NCI-H1092 (cell line): ENCODE results near the gene FAM13A.
"Not testable (repeated sequence)": the region's sequence is repeated elsewhere in the genome, so short reads cannot be mapped to it uniquely, and the experiment has no call there.

Experiments used
- DNase-seq: peaks from one replicate; lab custom pipeline; 2025; lab: John Stamatoyannopoulos, UW

Gene FAM13A

GRCh38 chr4:88960576-88960975 lies 96.4 kb downstream of the FAM13A start:
- DNase-seq, result no peak

DNA sequence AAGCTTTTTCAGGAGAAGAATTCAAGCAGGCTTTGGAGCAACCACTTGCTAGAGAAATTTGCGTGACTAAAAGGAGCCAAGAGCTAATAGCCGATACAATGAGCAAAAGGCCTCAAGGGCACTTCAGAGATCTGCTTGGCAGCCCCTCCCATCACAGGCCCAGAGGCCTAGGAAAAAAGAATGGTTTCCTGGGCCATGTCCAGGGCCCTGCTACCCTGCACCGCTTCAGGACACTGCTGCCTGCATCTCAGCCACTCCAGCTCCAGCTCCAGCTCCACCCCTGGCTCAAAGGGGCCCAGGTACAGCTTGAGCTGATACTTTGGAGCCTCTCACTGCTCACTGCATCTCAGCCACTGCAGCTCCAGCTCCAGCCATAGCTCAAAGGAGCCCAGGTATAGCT lies 98.9 kb downstream of the FAM13A start:
- DNase-seq, result no peak

DNA sequence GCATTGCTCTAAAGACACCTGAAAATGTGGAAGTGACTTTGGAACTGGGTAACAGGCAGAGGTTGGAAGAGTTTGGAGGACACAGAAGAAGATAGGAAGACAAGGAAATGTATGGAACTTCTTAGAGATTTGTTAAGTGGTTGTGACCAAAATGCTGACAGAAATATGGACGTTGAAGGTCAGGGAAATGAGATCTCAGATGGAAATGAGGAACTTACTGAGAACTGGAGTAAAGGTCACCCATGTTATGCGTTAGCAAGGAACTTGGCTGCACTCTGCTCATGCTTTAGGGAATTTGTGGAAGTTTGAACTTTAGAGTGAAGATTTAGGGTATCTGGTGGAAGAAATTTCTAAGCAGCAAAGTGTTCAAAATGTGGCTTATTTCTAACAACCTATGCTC lies 99.4 kb downstream of the FAM13A start:
- DNase-seq, result no peak

DNA sequence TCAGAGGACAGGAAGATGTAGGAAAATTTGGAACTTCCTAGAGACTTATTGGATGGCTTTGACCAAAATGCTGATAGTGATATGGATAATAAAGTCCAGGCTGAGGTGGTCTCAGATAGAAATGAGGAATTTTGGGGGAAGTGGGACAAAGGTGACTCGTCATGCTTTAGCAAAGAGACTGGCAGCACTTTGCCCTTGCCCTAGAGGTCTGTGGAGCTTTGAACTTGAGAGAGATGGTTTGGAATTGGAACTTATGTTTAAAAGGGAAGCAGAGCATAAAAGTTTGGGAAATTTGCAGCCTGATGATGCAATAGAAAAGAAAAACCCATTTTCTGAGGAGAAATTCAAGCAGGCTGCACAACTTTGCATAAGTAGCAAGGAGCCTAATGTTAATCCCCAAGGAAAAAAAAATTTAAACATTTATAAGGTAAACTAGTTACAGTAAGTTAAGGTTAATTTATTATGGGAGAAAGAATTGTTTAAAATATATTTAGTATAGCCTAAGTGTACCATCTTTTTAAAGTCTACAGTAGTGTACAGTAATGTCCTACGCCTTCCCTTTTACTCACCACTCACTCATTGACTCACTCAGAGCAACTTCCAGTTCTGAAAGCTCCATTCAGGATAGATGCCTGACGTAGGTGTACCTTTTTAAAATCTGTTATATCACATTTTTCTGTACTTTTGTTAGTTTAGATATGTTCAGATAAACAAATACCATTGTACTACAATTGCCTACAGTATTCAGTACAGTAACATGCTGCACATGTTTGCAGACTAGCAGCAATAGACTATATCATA lies 101.2 kb downstream of the FAM13A start:
- DNase-seq, result no peak

DNA sequence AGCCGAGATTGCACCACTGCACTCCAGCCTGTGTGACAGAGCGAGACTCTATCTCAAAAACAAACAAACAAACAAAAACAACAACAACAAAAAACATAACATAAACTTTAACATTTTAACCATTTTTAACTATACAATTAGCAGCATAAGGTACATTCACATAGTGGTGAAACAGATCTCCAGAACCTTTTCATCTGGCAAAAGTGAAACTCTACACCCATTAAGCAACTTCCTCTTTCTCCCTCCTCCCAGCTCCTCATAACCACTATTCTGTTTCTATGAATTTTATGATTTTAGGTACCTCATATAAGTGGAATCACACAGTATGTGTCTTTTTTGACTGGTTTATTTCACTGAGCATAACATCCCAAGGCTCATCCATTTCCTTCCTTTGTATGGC lies 103.6 kb downstream of the FAM13A start:
- no peak for DNase-seq

DNA sequence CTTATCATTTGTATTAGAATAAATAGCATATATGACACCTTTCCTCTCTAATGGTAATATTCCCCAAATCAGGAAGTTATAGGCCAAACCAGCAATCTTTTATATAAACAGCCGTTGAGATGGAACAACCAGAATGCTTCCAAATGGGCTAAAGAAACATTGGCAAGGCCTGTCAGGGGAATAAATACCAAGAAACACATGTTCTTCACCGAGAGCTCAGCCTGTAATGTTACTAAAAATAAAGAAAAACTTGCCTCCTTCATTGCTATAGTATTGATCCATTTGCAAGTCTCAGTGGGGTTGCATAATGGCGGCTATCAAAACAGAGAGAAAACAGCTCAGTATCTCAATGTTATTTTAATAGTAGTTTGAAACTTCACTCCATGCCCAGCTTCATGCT lies 104.9 kb downstream of the FAM13A start:
- DNase-seq, result no peak

DNA sequence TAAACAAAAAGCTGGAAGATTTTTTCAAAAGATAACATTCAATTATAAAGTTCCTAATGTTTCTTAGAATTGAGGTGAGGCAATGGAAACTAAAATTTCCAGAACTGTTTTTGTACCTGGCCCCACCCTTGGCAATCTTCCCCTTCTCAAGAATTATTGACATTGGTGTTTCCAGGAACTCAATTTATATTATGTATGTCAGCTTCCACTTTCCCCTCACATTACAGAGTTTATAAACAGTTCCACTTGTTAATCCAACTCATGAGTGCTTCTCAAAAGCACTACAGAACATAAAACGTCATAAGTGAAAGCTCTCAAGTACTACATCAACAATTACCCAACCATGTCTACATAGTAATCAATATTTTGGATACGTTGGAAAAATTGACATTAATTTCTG lies 107.4 kb downstream of the FAM13A start:
- DNase-seq, result peak; percentile 17

- no peak for DNase-seq
Observed at GRCh38 chr4:88940506-88940905, 116.5 kb downstream of the FAM13A start.

DNA sequence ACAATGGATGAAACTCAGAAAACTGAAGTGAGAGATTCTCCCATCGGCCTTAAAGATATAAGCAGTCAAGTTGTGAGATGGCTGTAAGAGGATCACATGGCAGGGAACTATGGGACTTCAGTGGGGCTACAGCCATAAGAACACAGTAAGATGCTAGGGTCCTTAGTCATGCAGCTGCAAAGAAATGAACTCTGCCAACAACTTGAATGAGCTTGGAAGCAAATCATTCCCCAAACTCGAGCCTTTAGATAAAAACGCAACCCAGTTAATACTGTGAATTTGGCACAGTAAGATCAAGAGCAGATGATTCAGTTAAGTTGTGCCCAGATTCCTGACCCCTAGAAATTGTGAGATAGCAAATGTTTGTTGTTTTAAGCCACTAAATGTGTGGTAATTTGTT lies 117.3 kb downstream of the FAM13A start:
- no peak for DNase-seq

DNA sequence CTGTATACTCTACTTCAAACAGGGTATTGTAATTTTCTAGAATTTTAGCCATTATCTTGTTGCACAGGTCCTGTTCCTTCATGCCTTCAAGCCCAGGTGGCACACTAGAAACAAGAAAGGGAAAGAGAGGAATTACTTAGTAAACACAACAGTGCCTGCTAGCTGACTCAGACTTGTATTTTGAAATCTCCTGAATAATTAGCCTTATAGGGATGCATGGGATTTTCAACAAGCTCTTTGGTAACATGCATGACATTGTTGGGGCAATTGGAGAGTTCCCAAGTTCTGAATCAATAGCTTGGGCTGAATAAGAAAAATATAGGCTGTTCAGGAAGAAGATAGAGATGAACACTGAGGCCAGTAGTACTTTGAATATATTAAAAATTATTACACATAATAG lies 118.8 kb downstream of the FAM13A start:
- no peak for DNase-seq

- no peak for DNase-seq
Observed at GRCh38 chr4:88937081-88937480, 119.9 kb downstream of the FAM13A start.

GRCh38 chr4:88933414-88934160 lies 123.4 kb downstream of the FAM13A start:
- no peak for DNase-seq

DNA sequence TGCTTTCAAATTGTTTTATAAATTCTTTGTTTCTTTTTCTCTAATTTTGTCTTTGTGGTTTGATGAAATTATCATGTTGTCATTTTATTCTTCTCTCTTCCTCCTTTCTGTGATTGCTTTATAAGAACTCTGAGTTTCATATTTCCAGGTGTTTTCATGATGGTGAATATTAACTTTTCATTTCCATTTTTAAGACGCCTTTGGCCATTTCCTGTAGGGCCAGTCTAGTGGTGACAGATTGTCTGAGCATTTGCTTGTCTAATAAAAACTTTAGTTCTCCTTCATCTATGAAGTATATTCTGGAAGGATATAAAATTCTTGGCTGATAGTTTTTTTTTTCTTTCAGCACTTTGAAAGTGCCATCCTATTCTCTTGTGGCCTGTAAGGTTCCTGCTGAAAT lies 128.1 kb downstream of the FAM13A start:
- DNase-seq, result no peak

GRCh38 chr4:88927420-88927819 lies 129.6 kb downstream of the FAM13A start:
- no peak for DNase-seq

GRCh38 chr4:88919056-88919455 lies 137.9 kb downstream of the FAM13A start:
- no peak for DNase-seq

DNA sequence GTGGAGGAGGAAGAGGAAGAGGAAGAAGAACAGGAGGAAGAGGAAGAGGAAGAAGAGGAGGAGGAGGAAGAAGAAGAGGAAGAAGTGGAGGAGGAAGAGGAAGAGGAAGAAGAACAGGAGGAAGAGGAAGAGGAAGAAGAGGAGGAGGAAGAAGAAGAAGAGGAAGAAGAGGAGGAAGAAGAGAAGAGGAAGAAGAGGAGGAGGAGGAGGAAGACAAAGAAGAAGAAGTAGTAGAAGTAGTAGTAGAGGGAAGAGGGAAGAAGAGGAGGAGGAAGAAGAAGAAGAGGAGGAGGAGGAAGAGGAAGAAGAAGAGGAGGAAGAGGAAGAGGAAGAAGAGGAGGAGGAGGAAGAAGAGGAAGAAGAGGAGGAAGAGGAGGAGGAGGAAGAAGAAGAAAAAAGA lies 143.8 kb downstream of the FAM13A start:
- not testable (repeated sequence) for DNase-seq

- DNase-seq, result no peak
Observed at GRCh38 chr4:88911246-88912212, 145.5 kb downstream of the FAM13A start.

DNA sequence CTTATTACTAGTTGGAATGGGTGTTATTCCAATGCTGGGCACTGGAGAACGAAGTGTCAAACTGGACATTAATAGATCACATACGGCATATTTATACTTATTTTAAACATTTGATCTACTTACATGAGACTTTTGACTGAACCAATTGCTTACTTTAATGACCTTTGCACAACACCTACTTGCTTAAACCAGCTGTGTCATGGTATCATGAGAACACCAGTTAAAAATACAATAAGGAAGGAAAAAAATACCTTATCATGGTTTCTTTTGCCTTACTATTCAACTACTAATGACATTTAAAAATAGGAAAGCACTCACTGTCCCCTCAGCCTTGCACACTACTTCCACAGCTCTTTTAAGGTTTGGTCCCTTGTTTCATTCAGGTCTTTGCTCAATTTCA lies 146.9 kb downstream of the FAM13A start:
- DNase-seq, result no peak

GRCh38 chr4:88908521-88908920 lies 148.5 kb downstream of the FAM13A start:
- DNase-seq, result no peak

- no peak for DNase-seq
Observed at GRCh38 chr4:88908003-88908402, 149.0 kb downstream of the FAM13A start.

- DNase-seq, result no peak
Observed at GRCh38 chr4:88907478-88907877, 149.5 kb downstream of the FAM13A start.

GRCh38 chr4:88904240-88904639 lies 152.7 kb downstream of the FAM13A start:
- DNase-seq, result not testable (repeated sequence)
